ENCODE results near the gene UNC50. TPM values are rescaled to one million over a fixed set of nuclear protein-coding genes. Genes with fewer than 3 reads are reported as not detected.
"Not testable (repeated sequence)": the region's sequence is repeated elsewhere in the genome, so short reads cannot be mapped to it uniquely, and the experiment has no call there.

Gene UNC50
- total RNA-seq, 1 donor from 2014 or later: 43.6 TPM

DNA sequence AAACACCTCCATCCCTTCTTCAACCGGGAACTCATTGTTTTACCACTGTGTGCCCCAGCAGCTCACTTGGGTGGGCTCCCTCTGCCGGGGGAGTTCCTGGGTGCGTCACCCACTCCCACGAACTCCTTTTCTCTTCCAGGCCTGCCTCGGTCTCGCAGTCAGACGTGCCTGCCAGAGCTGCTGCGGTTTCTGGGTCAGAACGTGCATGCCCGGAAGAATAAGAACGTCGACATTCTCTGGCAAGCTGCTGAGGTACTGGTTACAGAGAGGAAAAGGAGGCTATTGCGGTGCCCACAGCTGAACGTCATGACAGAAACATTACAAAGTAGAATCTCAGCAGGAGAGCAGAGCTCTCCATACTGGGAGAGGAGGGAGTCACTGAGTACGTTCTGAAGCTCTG is 35.7 kb upstream of the UNC50 start:
- peak; percentile 33 for DNase-seq (ENCODE audit: low spot score)
- ATAC-seq: no peak
- intact Hi-C loops (cut with DNase I): no loop called here

- intact Hi-C loops (cut with DNase I): no loop called here
- DNase-seq (ENCODE audit: low spot score) (no peak), ATAC-seq (no peak)
Measured at GRCh38 chr2:98573426-98573825, 35.0 kb upstream of the UNC50 start.

GRCh38 chr2:98576666-98577312 is 31.6 kb upstream of the UNC50 start:
- no peak for ATAC-seq

GRCh38 chr2:98577313-98577712 is 31.1 kb upstream of the UNC50 start:
- intact Hi-C loops (cut with DNase I): no loop called here
- no peak for DNase-seq (ENCODE audit: low spot score)
- ATAC-seq: no peak

More at GRCh38 chr2:98576666-98577312, 31.6 kb upstream of the UNC50 start:
- intact Hi-C loops (cut with DNase I): no loop called here
- DNase-seq (ENCODE audit: low spot score): no peak

- no peak for DNase-seq (ENCODE audit: low spot score)
- intact Hi-C loops (cut with DNase I): no loop called here
- no peak for ATAC-seq
Measured at GRCh38 chr2:98578231-98578630, 30.2 kb upstream of the UNC50 start.

- ATAC-seq: no peak
- no peak for DNase-seq (ENCODE audit: low spot score)
- intact Hi-C loops (cut with DNase I): no loop called here
Measured at GRCh38 chr2:98579926-98580325, 28.5 kb upstream of the UNC50 start.

DNA sequence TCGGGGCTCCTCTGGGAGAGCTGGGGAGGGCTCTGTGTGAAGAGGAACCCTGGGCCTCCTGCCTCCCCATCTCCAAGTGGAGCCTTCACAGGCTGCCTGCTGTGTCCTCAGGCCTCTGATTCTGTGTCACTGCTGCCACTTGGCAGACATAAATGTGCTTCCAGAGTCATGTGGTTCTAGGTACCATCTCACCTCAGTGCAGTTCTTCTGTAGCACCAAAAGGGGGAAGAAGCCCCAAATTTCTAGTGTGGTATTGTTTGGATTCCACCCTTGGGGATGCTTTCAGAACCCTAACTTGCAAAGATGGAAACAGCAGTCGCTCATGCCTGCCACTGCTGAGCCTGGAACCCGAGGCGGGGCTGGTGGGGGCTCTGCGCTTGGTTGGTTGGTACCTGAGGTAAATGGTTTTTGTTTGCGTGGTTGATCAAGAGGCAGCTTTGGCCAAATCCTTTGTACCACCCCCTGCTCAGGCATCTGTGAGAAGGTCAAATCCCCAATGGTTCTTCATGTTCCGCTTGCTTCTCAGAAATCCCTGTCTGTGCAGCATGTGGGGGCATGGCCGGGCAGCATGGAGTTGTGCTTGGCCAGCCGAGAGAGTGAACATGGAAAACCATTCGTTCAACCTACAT is 27.6 kb upstream of the UNC50 start:
- intact Hi-C loops (cut with DNase I): no loop called here
- ATAC-seq (no peak), DNase-seq (ENCODE audit: low spot score) (no peak)

DNA sequence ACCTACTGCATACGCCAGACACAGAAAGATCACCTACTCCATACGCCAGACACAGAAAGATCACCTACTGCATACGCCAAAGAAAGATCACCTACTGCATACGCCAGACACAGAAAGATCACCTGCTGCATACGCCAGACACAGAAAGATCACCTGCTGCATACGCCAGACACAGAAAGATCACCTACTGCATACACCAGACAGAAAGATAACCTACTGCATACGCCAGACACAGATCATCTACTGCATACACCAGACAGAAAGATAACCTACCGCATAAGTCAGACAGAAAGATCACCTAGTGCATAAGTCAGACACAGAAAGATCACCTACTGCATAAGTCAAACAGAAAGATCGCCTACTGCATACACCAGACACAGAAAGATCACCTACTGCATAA is 25.9 kb upstream of the UNC50 start:
- no peak for ATAC-seq
- intact Hi-C loops (cut with DNase I): no loop called here
- no peak for DNase-seq (ENCODE audit: low spot score)

DNA sequence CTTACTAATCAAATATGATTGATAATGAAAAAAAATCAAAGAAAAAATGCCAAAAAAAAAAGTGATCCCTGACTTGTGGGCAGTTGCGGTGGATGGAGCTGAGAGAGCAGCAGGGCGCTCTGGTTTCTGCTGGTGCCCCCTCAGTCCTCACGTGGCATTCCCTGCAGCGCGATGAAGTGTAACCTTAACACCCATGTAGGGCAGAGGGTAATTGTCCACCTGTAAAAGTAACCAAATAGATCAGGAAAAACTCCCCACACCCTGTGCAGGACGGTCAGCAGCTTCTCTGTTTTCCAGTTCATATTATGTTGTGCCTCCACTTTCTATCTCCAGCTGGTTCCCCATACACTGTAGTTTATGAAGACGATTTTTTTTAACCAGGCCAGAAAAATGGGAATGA is 25.1 kb upstream of the UNC50 start:
- DNase-seq (ENCODE audit: low spot score) (no peak), ATAC-seq (no peak)
- intact Hi-C loops (cut with DNase I): no loop called here

DNA sequence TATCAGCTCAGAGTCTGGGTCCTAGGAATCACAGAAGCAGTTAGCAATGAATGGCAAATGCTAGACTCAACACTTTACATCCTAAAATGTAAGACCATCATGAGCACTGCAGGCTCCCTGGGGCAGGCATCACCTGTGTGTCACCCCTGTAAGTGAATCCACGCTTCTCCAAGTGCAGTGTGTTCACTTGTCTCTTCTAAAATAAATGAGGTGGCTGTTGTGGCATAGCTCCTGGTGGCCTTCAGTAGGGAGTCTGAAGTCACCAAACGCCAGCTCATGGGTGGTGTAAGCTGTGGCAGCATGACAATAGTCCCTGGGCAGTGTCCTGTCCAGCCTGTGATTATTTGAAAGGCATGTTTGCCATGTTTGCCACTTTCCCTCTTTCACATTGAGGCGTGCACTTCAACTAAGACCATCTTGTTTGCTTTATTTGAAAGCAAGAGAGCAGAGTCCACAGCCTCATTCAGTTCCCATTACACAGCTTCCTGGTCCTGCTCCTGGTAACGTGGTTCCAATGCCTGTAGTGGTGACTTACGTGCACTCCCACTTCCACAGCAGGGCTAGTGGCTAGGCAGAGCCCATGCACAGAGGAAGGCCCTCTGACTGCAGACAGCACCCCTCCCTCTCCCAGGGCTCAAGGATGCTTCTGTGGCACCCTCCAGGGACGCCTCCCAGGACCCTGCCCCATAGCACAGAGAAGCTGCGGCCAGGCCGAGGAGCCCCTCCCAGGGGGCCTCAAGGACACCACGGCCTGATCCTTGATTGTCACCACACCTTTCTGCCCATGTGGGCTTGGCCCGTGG is 24.4 kb upstream of the UNC50 start:
- ATAC-seq (no peak), DNase-seq (ENCODE audit: low spot score) (no peak)
- intact Hi-C loops (cut with DNase I): no loop called here

- intact Hi-C loops (cut with DNase I): no loop called here
- ATAC-seq: no peak
Measured at GRCh38 chr2:98585386-98585785, 23.0 kb upstream of the UNC50 start.

DNA sequence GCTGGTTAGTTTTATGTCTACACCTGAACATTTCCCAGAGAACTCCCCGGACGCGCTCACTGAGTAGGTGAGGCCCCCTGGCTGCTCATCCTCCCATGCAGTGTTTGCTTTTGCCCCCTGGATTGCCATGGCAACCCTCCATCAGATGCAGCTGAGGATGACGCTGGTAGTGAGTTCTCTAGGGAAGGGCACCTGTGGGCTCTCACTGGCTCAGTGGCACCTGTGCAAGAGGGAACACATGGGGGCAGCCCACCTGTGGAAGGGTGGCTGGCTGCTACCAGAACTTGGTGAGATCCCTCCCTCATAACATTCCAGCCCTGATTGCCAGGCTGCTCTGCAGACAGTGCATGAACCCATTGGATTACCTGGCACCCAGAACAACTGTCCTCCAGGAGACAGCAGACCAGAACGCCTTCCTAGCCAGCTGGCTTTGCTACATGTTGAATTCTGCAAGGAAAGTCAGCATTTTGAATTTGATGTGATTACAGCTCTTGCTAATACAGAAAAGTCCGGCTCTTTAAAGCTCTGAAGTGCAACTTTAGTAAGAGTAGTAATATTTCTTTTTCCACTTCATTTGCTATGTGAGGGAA is 21.7 kb upstream of the UNC50 start:
- ATAC-seq (no peak), DNase-seq (ENCODE audit: low spot score) (no peak)
- intact Hi-C loops (cut with DNase I): no loop called here

More at GRCh38 chr2:98585386-98585785, 23.0 kb upstream of the UNC50 start:
- DNase-seq (ENCODE audit: low spot score): no peak

- ATAC-seq: no peak
Measured at GRCh38 chr2:98588880-98589431, 19.4 kb upstream of the UNC50 start.

GRCh38 chr2:98589489-98589888 is 18.9 kb upstream of the UNC50 start:
- ATAC-seq (no peak), DNase-seq (ENCODE audit: low spot score) (no peak)
- intact Hi-C loops (cut with DNase I): no loop called here

More at GRCh38 chr2:98588880-98589431, 19.4 kb upstream of the UNC50 start:
- DNase-seq (ENCODE audit: low spot score): no peak
- intact Hi-C loops (cut with DNase I): no loop called here

GRCh38 chr2:98592565-98592964 is 15.8 kb upstream of the UNC50 start:
- no peak for DNase-seq (ENCODE audit: low spot score)
- no peak for ATAC-seq
- intact Hi-C loops (cut with DNase I): no loop called here

GRCh38 chr2:98594665-98595064 is 13.7 kb upstream of the UNC50 start:
- ATAC-seq; intact Hi-C loops (cut with DNase I); DNase-seq (ENCODE audit: low spot score): not testable (repeated sequence)

DNA sequence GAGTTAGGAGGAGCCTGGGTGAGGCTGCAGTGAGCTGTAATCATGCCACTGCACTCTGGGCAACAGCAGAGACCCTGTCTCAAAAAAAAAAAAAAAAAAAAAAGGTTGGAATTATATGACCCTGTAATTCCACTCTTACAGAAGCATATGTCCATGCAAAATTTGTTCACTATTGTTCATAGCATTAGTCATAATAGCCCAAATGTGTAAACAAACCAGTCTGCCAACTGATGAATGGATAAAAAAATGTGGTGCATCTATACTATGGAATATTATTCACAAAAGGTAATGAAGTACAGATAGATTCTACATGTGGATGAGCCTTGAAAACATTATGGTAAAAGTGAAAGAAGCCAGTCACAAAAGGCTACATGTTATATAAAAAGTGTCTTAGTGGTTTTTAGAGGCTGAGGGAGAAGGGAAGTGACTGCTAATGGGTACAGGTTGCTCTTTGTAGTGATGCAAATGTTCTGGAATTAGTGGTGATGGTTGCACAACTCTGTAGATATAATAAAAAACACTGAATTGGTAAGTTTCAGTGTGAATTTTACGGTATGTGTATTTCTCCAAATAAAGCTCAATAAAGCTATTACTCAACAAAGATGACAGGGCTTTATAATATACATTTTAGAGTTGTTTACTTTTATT is 9.5 kb upstream of the UNC50 start:
- ATAC-seq: no peak
- intact Hi-C loops (cut with DNase I): no loop called here
- DNase-seq (ENCODE audit: low spot score): no peak

- no peak for DNase-seq (ENCODE audit: low spot score)
- intact Hi-C loops (cut with DNase I): no loop called here
- ATAC-seq: no peak
Measured at GRCh38 chr2:98601532-98602132, 6.8 kb upstream of the UNC50 start.

GRCh38 chr2:98604547-98604946 is 3.8 kb upstream of the UNC50 start:
- intact Hi-C loops (cut with DNase I): no loop called here
- ATAC-seq: no peak
- DNase-seq (ENCODE audit: low spot score): no peak
